Cardiac fibroblast (primary cell): ENCODE results near the gene NOXA1.

Experiments
- DNase-seq, 2 donors: peaks; one replicate each; pipeline versions ENCODE4 v3.0.0 to v3.0.0-alpha.2; 2010; ENCODE audit warnings: low read depth in 2 of 2
- H3K4me3 ChIP-seq, 2 donors: replicated peaks in 1 of 2; 1 replicate in 1 of 2; 2 replicates in 1 of 2; pipeline ENCODE4 v1.5.1; 2011; ENCODE audit warnings: low read depth in 2 of 2, low read length in 2 of 2, mild to moderate bottlenecking in 2 of 2, moderate library complexity in 1 of 2
- CTCF ChIP-seq: IDR thresholded peaks from one replicate; pipeline ENCODE4 v1.5.1; 2011; ENCODE audit warnings: low read depth, mild to moderate bottlenecking, low read length, inconsistent platforms

Gene NOXA1

GRCh38 chr9:137395666-137396010 lies 27.6 kb upstream of the NOXA1 start:
- no peak for DNase-seq
- no peak overlapping the region for H3K4me3 ChIP-seq
- no peak for TF ChIP-seq CTCF

GRCh38 chr9:137396227-137396626 lies 27.0 kb upstream of the NOXA1 start:
- peak; percentile 89 to 94 for DNase-seq
- H3K4me3 ChIP-seq: no peak overlapping the region
- no peak for TF ChIP-seq CTCF

- DNase-seq: no peak
- H3K4me3 ChIP-seq: no peak overlapping the region
- no peak for TF ChIP-seq CTCF
Measured at GRCh38 chr9:137396634-137397367, 26.4 kb upstream of the NOXA1 start.

GRCh38 chr9:137397675-137398423 lies 25.3 kb upstream of the NOXA1 start:
- H3K4me3 ChIP-seq: no peak overlapping the region
- no peak for TF ChIP-seq CTCF
- no peak for DNase-seq

- no peak for TF ChIP-seq CTCF
- H3K4me3 ChIP-seq: no peak overlapping the region
- no peak for DNase-seq
Measured at GRCh38 chr9:137398561-137399468, 24.4 kb upstream of the NOXA1 start.

- no peak for DNase-seq
- no peak overlapping the region for H3K4me3 ChIP-seq
- no peak for TF ChIP-seq CTCF
Measured at GRCh38 chr9:137402746-137403145, 20.4 kb upstream of the NOXA1 start.
